Uterus (tissue), 2 donors: ENCODE results near the gene RHEBL1.

ENCODE experiments used
- POLR2A ChIP-seq, 2 donors: fragments of 450-650 bp; IDR thresholded peaks; one replicate each; pipeline ENCODE4 v1.6.1; 2016; ENCODE audit warnings: antibody characterized with exemption in 2 of 2, mild to moderate bottlenecking in 1 of 2, moderate library complexity in 1 of 2
- TF ChIP-seq, protein P1 (sequence below), 4 experiments: fragments of 200-600 bp in 2 of 4; fragments of 450-650 bp in 2 of 4; sonication (generic) in 2 of 4; IDR thresholded peaks; one replicate each; pipeline ENCODE4 v1.5.1; 2016 to 2019; ENCODE audit warnings: antibody characterized with exemption in 4 of 4, mild to moderate bottlenecking in 2 of 4, moderate library complexity in 1 of 4

DNA sequence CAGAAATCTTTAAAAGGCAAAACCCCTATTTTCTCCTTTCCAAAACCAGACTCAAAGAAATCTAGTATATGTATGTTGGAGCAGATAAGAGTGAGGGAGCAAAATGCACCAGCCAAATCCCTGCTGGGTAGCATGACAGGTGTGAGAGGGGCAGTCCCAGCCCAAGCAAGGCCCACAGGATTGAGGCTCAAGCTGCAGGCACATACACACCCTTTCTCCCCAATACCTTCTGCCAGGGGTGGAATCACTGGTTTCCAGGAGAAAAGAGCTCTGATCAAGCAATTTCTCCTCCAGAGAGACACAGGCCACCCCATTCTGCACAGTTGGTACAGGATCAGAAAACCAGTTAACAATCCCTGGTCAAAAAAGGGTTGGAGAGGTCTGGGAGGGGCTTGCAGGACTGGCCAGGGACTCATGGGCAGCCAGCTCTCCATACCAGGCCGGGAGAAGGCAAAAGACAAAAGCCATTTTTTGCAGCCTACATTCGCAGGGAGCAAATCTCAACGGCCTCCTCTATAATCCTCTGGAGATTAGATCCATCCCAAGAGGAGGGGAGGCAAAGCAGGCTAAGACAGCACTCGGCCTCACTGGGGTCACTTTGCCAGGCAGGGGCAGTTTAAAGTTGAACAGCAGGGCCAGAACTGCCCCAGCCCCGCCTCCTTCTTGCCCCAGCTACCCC, 11.3 kb downstream of the RHEBL1 start:
- TF ChIP-seq, protein P1, sequence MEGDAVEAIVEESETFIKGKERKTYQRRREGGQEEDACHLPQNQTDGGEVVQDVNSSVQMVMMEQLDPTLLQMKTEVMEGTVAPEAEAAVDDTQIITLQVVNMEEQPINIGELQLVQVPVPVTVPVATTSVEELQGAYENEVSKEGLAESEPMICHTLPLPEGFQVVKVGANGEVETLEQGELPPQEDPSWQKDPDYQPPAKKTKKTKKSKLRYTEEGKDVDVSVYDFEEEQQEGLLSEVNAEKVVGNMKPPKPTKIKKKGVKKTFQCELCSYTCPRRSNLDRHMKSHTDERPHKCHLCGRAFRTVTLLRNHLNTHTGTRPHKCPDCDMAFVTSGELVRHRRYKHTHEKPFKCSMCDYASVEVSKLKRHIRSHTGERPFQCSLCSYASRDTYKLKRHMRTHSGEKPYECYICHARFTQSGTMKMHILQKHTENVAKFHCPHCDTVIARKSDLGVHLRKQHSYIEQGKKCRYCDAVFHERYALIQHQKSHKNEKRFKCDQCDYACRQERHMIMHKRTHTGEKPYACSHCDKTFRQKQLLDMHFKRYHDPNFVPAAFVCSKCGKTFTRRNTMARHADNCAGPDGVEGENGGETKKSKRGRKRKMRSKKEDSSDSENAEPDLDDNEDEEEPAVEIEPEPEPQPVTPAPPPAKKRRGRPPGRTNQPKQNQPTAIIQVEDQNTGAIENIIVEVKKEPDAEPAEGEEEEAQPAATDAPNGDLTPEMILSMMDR (IDR thresholded peaks at IDR 0.05): no peak
- no peak for TF ChIP-seq POLR2A (IDR thresholded peaks at IDR 0.05)
